Activated naive CD4-positive, alpha-beta T cell treated with anti-CD3 and anti-CD28 coated beads, Interleukin-2, amount 50 U/mL, for 72 hours (primary cell): ENCODE results near the gene MUC4. TPM values are rescaled to one million over a fixed set of nuclear protein-coding genes. Genes with fewer than 3 reads are reported as not detected.

Source experiments
- ATAC-seq, 2 donors: fragments of 150-1000 bp; cut with Tn5 transposase; 2 replicates each; pipeline ENCODE4 v1.10.0; 2021; ENCODE audit warnings: mild to moderate bottlenecking in 2 of 2, moderate library complexity in 2 of 2
- DNase-seq, 2 donors: peaks; one replicate each; pipeline ENCODE4 v3.0.0; 2021 to 2022; ENCODE audit warnings: low spot score in 2 of 2
- H3K27ac Mint-ChIP-seq, 2 donors: one replicate each; pipeline ENCODE4 v1.8.0; 2022; ENCODE audit warnings: mild to moderate bottlenecking in 2 of 2, mixed read lengths in 2 of 2
- H3K36me3 Mint-ChIP-seq, 2 donors: one replicate each; pipeline ENCODE4 v1.8.0; 2022; ENCODE audit warnings: mixed read lengths in 2 of 2
- H3K9me3 Mint-ChIP-seq, 2 donors: one replicate each; pipeline ENCODE4 v1.8.0; 2022; ENCODE audit warnings: mixed read lengths in 2 of 2
- total RNA-seq, 2 donors: library from RNA; stranded (reverse); gene quantifications; one replicate each; pipeline ENCODE4 v1.2.3, GENCODE V29; 2022

MUC4 gene
- total RNA-seq, 2 donors from 2014 or later = 0.32 to 0.41 TPM

- H3K36me3 Mint-ChIP-seq = peaks cover 3 to 4% of the 10 kb centered on the region in 2 donors
- peak overlapping the region; percentile 2 to 12 for H3K27ac Mint-ChIP-seq
- no peaks in the 10 kb centered on the region for H3K9me3 Mint-ChIP-seq
- ATAC-seq = no peak
- no peak for DNase-seq
These were observed 112.9 kb downstream of the MUC4 start for GRCh38 chr3:195698647-195699387.

GRCh38 chr3:195698325-195698646 is 113.4 kb downstream of the MUC4 start:
- no peak for DNase-seq
- H3K27ac Mint-ChIP-seq = peak overlapping the region in 1 of 2 donors; percentile 5
- peaks cover 6 to 9% of the 10 kb centered on the region in 2 donors for H3K36me3 Mint-ChIP-seq
- H3K9me3 Mint-ChIP-seq = no peaks in the 10 kb centered on the region
- no peak for ATAC-seq

GRCh38 chr3:195697582-195698324 is 114.0 kb downstream of the MUC4 start:
- no peak for ATAC-seq
- H3K9me3 Mint-ChIP-seq = no peaks in the 10 kb centered on the region
- H3K27ac Mint-ChIP-seq = peak overlapping the region; percentile 1 to 5
- peaks cover 6 to 14% of the 10 kb centered on the region in 2 donors for H3K36me3 Mint-ChIP-seq
- no peak for DNase-seq

Other genes with a start within 250 kb of the MUC4 start
- under 1 TPM; 0.30 to 0.54 TPM for gene APOD, start 228.0 kb downstream of the MUC4 start, total RNA-seq
- gene MUC20, start 91.0 kb downstream of the MUC4 start, total RNA-seq = 1 to 10 TPM; 2.2 to 3.6 TPM
- gene TNK2, start 96.6 kb upstream of the MUC4 start, total RNA-seq = 10 to 100 TPM; 55.1 to 78.1 TPM